Measurements from ENCODE around the gene LGR5.

The LGR5 gene

DNA sequence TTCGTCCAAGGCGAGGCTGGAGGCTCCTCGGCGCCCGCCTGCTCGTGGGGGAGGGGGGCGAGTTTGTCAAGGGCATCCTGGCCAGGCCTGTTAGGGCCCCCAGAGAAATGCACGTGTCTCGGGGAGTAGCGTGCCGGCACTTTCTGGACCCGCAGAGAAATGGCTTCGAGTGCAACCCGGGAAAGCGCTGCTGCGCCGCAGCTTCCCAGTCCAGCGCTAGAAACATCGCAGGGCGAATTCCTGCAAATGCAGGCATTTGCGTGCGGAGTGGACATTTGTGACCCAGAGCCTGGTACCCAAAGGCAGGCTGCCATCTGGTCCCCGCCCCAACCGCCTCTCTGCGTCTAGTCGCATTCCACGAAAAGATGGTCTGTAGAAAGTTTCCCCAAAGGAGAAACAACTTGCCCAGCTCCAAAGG is 756 bp downstream of the LGR5 start:
- no peak for DNase-seq

DNA sequence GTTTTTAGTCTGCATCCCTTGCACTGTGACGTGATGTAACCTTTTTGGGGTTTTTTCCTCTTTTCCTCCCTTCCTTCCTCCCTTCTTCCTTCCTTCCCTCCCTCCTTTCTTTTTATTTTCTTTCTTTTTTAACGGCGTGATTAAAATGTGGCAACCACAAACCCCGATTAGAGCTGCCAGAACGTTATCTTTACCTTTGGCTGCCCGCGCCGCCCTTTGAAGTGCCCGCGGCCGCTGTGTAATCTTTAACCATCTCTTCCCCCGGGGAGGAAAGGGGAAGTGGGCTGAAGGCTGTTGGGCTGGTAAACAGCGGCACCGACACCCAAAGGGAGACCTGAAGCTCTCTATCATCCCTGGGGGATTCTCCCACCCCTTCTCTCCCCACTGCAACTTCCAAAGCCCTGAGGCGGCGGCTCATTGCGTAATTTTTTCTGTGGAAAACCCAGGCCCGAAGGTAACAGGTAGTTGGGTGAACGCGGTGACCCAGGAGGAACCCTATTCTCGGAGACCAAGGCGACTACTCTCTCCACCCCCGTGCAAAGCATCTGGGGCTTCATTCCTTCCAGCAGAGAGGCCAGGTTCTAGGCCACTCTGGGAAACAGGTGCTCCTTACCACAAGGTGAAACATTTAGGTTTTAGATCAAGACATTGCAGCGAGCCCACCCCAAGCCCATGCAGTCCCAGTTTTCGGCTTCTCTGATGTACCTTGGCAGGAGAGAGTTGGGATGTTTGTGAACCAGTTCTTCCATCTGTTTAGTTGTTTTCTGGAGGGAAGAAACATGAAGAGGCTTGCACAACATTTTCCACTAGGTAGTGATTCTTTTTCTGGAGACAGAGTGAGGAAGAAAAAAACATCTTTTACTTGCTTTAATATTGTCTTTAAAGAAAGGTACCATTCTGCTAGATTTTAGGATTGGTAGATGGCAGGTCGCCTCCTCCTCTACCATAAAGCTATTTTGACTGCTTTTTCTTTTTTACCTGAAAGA is 1.5 kb downstream of the LGR5 start:
- DNase-seq: no peak

DNA sequence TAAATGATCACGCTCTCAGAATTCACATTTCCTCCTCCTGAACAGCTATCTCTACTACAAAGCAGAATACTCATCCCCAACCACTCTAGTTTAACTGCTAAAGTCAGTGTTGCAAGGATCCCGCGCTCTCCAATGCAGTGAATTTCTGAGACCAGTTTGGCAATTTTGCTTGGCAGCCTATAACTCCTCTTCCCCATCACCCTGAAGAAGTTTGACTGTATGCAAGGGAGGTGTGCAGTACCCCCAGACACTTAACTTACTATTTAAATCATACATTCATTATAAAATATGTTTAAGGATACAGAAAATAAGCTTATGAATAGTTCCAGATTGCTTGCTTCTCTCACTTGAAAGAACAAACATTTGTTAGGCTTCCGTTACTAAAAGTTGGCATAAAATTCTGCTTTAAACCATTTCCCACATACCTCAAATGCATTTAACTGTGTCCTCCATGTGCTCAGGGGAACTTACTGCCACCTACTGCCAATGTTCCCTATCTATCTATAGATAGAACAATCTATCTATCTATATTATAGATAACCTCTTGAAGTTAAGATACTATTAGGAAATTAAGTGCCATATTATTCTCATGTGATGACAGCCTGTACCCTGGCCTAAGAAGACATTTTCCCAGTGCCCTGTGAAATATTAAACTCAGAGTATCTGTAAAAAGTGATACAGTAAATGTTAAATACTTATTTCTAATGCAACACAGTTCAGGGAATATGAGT is 2.4 kb downstream of the LGR5 start:
- DNase-seq: no peak

DNA sequence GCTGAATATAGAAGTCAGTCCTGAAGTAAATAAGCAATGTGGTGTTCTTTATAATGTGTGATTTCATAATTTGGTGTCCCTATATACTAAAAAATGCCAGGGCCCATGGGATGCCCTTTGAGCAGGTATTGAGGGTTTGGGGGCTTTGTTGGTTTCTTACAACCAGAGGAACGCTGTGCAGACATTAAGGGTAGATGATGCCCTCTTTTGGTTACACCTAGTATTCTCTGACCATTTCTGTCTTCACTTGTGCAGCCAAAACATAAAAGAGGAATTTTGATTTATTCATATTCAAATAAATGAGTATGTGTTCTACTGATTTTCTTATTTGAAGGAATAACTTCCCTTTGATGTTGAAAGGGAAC is 3.0 kb downstream of the LGR5 start:
- DNase-seq: no peak

DNA sequence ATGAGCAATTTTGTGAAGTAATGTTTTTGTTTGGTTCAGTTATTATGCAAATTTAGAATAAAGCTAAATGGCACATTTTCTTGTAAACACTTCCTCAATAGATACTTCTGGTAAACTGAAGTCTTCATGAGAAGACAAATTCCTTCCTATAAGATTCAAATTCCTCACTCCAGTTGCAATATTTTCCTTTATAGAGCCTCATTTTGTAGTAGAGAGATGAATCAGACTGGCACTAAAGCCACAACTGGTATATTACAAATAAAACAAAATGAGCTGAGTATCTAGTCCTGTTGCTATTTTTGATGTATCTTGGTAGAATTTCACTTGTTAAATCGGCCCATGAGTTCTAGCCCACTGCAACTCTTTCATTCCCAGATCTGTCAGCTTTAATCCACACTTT is 5.5 kb downstream of the LGR5 start:
- DNase-seq: no peak

DNA sequence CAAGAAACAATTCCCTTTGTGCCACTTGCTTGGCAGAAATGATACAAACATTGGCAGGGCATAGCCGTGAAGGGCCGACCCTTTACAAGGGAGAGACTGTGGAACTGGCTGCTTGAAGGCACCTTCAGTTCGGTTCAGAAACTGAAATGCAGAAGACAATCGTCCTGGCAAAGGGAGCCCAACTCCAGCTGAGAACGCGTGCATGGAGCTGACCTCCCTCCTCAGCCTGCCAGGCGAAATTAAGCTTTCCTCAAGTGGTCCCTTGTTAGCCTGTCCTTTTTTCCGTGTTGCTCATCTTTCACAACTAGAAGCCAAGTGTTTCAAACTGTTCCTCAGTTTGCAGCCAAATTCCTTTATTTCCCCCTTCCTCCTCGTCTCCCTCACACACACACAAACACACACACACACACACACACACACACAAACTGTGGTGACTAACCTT is 8.1 kb downstream of the LGR5 start:
- DNase-seq: no peak

DNA sequence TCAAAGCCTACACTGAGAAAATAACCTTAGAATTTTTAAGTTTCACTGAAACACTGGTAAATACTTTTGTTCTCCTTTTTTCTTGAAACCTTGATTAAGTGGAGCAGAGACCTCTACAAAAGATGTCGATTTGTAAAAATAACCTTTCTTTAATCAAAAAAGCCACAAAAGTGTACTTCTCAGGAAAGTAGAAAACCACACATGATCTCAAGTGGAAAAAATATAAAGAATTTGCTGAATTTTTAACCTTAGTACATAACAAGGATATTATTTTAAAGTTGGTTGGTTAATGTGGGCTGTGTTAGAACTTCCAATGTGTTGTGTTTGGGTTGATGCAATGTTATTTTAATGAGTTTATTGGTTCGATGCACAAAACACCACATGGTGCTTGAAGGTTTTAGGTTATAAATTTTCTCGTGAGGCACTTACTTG is 8.6 kb downstream of the LGR5 start:
- no peak for DNase-seq

DNA sequence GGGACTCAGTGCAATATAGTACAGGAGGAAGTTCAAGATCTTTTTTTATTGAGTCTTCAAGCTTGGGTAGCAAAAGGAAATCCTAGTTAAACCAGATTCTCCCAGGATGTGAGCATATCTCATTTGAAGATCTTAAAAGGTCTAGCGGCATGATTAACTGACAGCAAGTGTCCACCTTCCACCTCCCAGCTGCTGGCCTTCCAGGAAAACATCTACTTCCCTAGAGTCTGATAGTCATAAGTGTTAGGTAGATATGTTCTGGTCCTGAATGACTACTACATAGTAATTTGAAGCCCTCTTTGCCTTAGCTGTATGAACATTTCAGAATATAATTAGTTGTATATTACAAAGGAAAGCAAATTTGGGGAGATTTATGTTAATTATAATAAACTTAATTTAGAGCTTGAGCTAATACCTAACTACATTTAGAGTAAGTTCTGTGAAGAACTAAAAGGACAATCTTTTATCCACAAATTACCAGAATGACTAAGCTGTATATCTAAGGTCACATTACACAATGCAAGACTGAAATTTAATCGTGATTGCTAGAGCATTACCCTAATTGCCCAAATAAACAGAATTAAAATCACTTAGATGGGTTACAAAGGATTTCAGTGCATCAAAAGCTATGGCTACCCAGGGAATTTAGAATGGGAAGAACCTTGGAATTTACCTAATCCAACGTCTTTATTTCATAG is 9.9 kb downstream of the LGR5 start:
- DNase-seq: no peak

DNA sequence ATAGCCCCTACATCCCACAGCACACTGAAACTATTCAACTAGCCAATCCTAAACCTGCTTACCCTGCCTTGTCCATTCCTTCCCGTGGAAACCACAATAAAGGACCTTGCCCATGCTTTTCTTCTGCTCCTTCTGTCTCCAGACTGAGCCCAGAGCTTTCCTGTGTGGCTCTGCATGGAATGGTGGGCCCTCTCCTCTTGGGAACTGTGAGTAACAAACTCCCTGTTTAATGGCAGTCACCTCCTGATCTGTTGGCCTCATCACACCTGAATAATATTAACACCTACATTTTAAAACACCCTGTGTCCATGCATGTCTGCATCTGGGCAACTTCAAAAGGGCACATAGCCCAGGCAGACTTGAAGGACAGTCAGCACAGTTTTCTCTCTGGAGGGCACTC is 12.4 kb downstream of the LGR5 start:
- DNase-seq: no peak

DNA sequence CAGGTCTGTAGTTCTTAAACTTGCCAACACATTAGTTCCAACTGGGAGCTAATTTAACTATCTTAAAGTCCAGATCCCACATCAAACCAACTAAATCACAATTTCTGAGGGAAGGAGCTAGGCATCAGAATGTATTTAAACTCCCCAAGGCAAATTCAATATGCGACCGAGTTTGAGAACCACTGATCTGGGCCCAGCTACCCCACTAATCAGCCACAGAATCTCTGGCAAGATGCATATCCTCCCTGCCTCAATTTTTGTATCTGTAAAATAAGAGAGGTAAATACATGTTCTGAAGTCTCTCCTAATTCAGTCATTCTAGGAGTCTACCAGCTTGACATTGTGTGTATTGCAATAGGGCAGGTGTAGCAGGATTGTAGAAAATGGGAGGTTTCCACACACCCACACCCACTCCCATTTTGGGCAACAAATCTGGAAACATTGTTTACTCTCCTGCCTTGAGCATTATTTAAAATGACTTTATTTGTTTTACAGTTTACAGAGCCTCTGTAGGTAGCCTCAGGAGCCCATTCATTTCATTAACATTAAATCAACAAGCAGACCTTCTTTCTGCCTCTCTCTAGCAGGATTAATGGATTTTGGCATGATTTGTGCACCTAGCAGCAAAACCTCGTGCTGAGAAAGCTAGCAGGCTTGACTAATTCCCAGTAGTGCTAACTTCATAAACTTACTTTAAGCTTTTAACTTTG is 15.6 kb downstream of the LGR5 start:
- DNase-seq: no peak

DNA sequence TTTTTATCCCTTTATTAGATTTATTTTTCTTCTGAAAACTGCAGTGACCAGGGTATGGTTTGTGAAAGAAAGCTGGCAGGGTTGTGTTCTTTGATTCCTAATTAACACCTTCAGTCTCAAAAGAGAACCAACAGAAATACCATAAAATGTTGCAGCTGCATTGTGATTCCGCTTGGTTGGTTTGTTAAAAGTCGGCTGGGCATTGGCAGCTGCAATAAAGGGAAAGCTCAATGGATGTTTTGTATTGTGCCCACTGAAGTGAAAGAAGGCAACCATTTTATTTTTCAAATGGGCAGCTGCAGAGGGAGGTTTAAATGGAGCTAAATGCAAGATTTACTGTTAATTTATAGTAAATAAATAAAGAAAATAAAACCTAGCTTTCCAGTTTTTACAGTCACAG is 16.7 kb downstream of the LGR5 start:
- no peak for DNase-seq

DNA sequence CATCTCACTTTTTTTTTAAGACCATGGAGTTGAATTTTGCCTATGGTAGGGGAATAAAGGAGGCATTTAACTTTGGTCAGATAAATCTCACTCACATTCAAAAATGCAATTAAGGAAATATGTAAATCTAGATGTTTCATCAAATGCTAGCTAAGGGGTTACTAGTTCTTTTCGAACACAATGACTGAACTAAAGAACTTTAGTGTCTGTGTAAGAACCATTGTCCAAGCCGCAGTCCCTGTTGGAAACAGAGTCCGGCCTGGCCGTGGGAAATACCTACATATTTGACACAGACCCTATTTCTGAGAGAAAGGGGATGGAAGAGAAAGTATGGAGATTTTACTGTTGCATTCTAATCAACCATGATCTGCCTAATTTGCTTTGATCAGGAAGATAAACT is 17.4 kb downstream of the LGR5 start:
- no peak for DNase-seq

DNA sequence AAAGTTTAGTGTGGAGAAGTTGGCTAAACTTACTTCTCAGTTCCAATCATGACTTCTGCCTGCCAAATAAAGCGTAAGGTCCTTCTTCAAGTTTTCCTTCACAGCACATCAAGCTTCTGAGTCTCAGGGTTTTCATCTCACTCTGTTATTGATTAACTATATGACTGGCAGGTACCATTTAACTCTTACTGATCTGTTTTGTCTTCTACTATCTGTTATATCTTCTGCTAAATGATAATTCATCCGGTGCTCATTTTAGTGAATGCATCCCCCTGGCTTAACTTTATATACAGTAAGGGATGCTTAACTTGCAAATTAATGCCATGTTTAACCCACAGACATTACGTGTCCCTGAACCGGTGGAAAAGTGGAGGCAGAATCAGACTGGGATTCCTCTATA is 20.7 kb downstream of the LGR5 start:
- DNase-seq: no peak

DNA sequence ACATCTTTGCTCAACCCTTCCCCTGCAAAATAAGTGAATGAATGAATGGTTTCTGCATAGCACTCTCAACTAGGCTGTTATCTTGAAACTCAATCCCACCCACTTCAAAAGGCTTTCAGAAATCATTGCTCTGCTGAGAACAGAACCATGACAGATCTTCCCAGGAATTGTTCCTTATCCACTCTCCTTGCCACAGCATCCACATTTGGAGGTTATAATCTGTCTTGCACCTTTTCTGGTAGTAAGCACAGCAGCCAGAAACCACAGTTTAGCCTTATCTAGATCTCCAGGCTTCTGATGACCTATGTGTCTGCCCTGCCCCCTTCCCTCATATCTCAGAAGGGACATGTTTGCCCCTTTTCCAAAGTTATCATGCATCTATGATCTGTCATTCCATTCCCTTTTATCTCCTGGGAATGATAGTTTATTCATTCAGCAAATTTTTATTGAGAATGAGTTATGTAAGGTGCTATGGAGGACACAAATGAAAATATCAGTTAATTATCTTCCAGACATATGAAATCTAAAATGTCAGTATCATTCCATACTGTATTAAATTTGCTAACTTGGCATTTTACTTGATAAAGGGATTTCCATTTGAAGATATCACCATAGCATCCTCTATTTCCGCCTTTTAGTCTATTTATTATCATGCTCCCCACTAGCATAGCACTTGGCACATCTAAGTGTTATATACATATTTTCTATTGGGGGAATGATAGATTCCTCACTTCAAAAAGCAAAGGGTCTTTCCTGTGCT is 21.4 kb downstream of the LGR5 start:
- DNase-seq: no peak

DNA sequence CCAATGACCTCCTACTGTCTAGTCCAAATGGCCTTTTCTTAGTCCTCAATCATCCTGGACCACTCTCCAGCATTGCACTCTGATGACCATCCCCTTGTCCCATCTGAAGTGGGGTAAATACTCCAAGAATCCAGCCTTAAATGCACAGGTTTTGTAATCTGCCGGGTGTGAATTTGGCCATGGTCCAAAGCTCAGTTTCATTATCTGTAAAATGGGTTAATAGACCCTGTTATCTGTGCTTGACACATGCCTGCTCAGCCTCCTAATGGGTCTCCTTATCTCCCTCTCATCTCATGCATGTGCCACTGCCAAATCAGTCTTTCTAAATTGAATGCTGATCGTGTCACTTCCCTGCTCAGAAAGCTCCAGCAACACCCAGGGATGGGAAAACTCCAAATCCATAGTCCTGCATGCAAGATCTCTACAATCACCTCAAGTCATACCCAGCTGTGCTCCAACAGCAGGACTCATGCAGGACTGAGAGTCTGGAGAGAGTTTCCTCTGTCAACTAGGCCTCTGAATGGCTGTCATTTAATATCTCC is 22.3 kb downstream of the LGR5 start:
- no peak for DNase-seq

DNA sequence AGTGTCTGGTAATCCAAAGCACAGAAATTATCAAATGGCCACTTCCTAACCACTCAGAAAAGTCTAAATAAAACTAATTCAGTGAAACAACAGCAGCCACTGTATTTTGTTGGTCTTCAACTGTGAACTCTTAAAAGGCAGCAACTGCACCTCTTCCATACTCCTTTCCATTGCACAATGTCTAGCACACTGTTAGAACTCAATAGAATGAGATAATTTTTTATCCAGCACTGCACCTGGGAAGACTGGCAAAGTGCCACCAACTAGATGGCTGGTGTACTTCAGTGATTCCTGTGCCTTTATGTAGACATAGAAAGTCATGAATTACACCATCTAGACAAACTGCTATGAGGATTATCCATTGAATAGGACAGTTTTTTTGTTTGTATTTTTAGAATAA is 26.2 kb downstream of the LGR5 start:
- no peak for DNase-seq

DNA sequence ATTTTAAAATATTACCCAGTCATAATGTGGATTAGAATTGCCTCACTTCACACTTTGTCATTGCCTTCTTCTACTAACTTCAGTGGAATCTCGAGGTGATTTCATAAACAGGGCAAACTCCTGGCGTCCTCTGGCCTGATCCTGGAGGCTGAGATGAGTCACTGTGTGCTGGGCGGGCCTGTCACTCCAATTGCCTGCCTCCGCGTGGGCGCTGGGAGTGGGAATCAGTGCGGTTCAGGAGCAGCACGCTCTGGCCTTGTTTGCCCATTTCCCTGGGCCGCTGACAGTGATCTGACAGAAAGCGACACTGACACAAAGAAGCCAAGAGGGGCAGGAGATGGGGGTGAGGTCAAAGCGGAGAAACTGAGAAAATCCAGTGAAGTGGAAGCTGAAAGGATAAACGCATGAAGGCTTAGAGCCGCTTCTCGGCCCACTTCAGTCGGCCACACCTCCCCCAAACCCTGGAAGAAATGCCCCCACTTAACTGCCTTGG is 29.7 kb downstream of the LGR5 start:
- DNase-seq: no peak

DNA sequence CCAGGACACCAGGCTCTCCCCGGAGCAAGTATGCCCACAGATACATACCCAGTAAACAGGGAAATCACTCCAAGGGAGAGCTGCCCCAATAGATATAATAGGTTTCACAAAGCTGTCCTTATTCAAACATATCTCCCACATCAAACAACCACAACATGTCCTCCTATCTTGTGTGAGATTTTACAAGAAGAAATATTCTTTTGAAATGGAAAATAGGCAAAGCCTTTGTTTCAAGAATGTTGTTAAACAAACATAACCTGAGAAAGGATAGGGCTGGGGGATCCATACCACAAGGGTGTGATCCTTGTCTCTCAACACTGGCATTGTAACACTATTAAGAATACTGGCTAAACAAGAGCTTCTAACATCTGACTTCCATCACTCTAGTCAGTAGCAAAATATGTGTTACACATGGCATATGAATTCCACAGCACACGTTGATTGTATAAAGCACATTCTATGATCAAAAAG is 32.9 kb downstream of the LGR5 start:
- DNase-seq: no peak

DNA sequence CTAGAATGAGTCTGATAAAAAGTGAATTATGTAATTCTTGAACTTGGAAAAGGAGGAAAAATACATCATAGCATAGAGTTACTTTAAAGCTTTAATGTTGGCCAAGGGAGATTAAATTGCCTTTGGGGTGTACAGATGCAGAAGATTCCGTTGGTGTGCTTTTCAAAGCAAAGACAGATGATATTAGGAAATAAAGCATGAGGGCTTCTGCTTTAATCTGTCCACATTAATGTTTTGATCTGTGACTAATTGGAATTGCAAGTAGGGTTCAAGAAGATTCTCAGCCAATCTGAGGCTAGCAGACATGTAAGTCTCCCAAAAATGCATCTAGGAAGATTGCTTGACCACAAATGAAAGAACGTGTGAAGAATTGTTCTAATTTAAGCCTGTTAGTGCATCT is 35.2 kb downstream of the LGR5 start:
- no peak for DNase-seq

DNA sequence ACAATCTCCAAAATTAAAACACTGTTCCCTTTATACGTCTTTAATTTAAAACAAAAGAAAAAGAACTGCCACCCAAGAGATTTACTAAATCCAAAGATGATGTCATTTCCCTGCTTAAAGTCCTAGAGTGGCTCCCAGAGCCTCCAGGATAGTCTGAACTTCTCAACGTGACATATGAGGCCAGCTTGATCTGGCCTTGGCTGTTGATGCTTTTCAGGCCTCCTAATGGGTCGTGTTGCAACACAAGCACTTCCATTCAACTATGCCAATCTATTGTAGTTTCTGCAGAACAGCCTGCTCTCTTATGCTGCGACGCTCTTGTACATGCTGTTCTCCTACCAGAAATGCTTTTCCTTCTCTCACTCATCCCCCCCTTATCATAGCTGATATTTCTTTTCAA is 35.7 kb downstream of the LGR5 start:
- no peak for DNase-seq

DNA sequence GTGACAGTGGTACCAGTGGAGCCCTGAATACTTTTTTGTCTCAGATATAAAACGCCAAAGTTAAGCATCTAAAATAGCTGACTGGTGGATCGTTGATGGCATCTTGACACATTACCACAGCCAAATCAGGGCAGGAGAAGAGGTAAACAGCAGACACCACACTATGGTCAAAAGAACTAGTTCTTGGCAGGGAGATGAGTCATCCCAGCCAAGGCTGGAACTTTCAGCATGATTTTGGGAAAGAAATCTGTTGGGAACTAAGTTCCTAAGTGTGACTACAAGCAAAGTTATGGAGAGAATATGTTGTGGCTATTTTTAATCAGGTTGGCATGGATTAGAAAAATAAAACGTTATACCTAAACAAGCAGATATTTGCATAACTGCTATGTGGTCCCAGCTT is 36.9 kb downstream of the LGR5 start:
- DNase-seq: no peak

DNA sequence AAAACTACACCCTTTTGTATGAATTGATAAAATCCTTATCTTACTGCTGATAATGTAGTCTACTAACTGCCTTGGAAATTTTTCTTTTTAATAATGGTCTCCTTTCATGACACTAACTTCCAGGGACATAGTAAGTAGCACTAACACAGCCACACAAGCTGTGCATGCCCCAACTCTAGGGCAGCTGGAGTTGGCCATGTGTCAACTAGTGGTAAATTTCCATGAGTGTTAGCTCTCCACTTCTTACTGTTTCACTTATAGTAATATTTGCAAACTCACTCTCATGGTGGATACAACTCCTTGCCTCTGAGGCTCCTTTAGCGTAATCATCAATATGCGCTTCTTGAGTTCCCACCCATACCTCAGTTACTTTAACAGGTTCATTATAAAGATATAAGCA is 38.0 kb downstream of the LGR5 start:
- no peak for DNase-seq

Data from 8988T (cell line).